Neutrophil (primary cell): Measurements from ENCODE around the gene CYB561.
A peak's percentile ranks its signal among the peaks of the same experiment; 100 is the strongest.

Experiments
- H3K27ac ChIP-seq: fragments of 200-600 bp; sonication (generic); 2 replicates; pipeline ENCODE4 v1.5.1; 2016; ENCODE audit warnings: mild to moderate bottlenecking, moderate library complexity
- H3K27me3 ChIP-seq: fragments of 200-600 bp; sonication (generic); 2 replicates; pipeline ENCODE4 v1.6.0; 2016; ENCODE audit warnings: mild to moderate bottlenecking
- H3K36me3 ChIP-seq: fragments of 200-600 bp; sonication (generic); 2 replicates; pipeline ENCODE4 v1.5.1; 2017
- H3K4me1 ChIP-seq, 2 experiments: fragments of 200-600 bp in 1 of 2; sonication (generic) in 1 of 2; 1 replicate in 1 of 2; 2 replicates in 1 of 2; pipeline versions ENCODE4 v1.5.1 to v1.6.1; 2013 to 2016; ENCODE audit warnings: low read depth in 1 of 2, low read length in 1 of 2, mild to moderate bottlenecking in 1 of 2, moderate library complexity in 1 of 2; ENCODE audit not compliant: control insufficient read depth in 1 of 2, insufficient read depth in 1 of 2
- H3K4me3 ChIP-seq, 2 experiments: fragments of 200-600 bp in 1 of 2; sonication (generic) in 1 of 2; 1 replicate in 1 of 2; 2 replicates in 1 of 2; pipeline ENCODE4 v1.5.1; 2013 to 2016; ENCODE audit warnings: low read depth in 1 of 2, low read length in 1 of 2, mild to moderate bottlenecking in 1 of 2, moderate library complexity in 1 of 2
- H3K9me3 ChIP-seq: fragments of 200-600 bp; sonication (generic); 2 replicates; pipeline ENCODE4 v1.5.1; 2016
- TF ChIP-seq, protein P1 (sequence below): fragments of 200-600 bp; sonication (generic); IDR thresholded peaks from 2 replicates; pipeline ENCODE4 v1.5.1; 2016; ENCODE audit warnings: antibody characterized with exemption

CYB561 gene

GRCh38 chr17:63430223-63430622, 15.9 kb downstream of the CYB561 start:
- H3K4me3 ChIP-seq = no peak overlapping the region
- peaks cover 34% of the 10 kb centered on the region for H3K27me3 ChIP-seq
- H3K36me3 ChIP-seq = no peaks in the 10 kb centered on the region
- TF ChIP-seq, protein P1, sequence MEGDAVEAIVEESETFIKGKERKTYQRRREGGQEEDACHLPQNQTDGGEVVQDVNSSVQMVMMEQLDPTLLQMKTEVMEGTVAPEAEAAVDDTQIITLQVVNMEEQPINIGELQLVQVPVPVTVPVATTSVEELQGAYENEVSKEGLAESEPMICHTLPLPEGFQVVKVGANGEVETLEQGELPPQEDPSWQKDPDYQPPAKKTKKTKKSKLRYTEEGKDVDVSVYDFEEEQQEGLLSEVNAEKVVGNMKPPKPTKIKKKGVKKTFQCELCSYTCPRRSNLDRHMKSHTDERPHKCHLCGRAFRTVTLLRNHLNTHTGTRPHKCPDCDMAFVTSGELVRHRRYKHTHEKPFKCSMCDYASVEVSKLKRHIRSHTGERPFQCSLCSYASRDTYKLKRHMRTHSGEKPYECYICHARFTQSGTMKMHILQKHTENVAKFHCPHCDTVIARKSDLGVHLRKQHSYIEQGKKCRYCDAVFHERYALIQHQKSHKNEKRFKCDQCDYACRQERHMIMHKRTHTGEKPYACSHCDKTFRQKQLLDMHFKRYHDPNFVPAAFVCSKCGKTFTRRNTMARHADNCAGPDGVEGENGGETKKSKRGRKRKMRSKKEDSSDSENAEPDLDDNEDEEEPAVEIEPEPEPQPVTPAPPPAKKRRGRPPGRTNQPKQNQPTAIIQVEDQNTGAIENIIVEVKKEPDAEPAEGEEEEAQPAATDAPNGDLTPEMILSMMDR = no peak
- no peak overlapping the region for H3K27ac ChIP-seq
- peaks cover 2 to 5% of the 10 kb centered on the region in 2 experiments for H3K4me1 ChIP-seq
- H3K9me3 ChIP-seq = no peaks in the 10 kb centered on the region

DNA sequence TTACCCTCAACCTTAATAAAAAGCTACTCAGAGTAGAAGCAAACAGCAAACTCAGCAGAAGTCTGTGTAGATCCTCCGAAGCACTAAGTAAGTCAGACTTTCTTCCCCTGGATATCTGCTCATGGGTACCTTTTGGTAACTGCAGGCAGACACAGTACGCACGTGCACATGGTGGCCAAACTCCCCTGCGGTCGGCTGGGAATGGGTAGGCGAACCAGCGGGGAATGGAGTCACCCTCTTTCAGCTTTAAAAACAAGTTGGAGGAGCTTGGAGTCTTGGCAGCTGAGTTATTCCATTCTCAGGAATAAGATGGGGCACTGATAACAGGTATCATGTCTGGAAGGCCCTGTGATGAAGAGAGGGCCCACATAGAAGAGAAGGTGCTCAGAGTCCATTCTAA, 16.3 kb downstream of the CYB561 start:
- no peak overlapping the region for H3K27ac ChIP-seq
- peaks cover 30% of the 10 kb centered on the region for H3K27me3 ChIP-seq
- TF ChIP-seq, protein P1 = no peak
- no peaks in the 10 kb centered on the region for H3K9me3 ChIP-seq
- peaks cover 0 to under 1% of the 10 kb centered on the region in 2 experiments for H3K4me1 ChIP-seq
- no peaks in the 10 kb centered on the region for H3K36me3 ChIP-seq
- H3K4me3 ChIP-seq = no peak overlapping the region

- peaks cover 17% of the 10 kb centered on the region for H3K36me3 ChIP-seq
- H3K4me1 ChIP-seq = no peaks in the 10 kb centered on the region
- no peak overlapping the region for H3K4me3 ChIP-seq
- no peaks in the 10 kb centered on the region for H3K9me3 ChIP-seq
- peaks cover 1% of the 10 kb centered on the region for H3K27me3 ChIP-seq
- TF ChIP-seq, protein P1 = no peak
- H3K27ac ChIP-seq = no peak overlapping the region
Measured at GRCh38 chr17:63426917-63427308, 19.2 kb downstream of the CYB561 start.

DNA sequence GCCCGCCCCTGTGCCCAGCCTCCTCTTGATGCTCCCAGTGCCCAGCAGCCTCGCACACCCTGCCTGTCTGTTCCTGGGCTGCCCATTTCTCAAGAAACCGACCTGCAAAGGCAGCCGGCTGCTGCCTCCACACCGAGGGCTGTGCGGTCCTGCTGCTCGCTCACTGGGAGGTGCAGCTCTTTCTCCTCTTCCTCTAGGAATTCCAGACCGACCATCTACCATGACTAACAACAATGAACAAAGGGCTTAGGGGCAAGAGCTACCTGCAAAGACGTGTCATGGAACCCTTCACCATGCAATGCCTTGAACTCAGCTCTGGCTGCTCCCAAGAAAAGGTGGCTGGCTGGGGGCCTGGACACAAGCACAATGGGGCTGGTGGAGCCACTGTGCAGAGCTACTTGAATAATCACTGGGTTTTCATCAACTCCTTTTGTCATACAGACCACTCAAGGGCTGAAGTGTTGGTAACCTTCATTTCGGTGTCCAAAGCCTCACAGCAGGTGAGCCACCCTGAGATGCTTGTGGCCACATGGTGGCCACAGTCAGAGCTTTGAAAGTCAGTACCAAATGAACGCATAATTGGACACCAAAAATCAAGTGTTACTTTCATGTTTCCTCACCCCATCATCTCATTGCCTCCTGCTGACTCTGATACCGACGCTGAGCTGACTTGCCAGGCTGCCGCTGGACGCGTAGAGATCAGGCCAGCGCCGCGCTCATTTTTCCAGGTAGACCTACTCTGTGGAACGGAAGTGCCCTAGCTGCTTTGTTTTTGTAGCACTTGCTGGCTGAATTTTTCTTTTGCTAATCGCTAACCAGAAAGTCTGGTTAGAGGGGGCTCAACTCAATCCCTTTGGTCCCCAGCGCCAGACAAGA, 19.8 kb downstream of the CYB561 start:
- no peak overlapping the region for H3K4me3 ChIP-seq
- TF ChIP-seq, protein P1 = no peak
- H3K36me3 ChIP-seq = peaks cover 24% of the 10 kb centered on the region
- no peak overlapping the region for H3K27ac ChIP-seq
- H3K27me3 ChIP-seq = no peaks in the 10 kb centered on the region
- H3K9me3 ChIP-seq = no peaks in the 10 kb centered on the region
- no peaks in the 10 kb centered on the region for H3K4me1 ChIP-seq

- no peak overlapping the region for H3K27ac ChIP-seq
- H3K9me3 ChIP-seq = no peaks in the 10 kb centered on the region
- no peaks in the 10 kb centered on the region for H3K4me1 ChIP-seq
- TF ChIP-seq, protein P1 = peak; percentile 75
- H3K27me3 ChIP-seq = no peaks in the 10 kb centered on the region
- peaks cover 32% of the 10 kb centered on the region for H3K36me3 ChIP-seq
- H3K4me3 ChIP-seq = no peak overlapping the region
Measured at GRCh38 chr17:63425483-63425882, 20.6 kb downstream of the CYB561 start.
